WTC11 (cell line): ENCODE results near the gene PROSER2. TPM values are rescaled to one million over a fixed set of nuclear protein-coding genes. Genes with fewer than 3 reads are reported as not detected.

ENCODE experiments used
- ATAC-seq: fragments of 200-7000 bp; cut with Tn5 transposase; 2 replicates; pipeline ENCODE4 v1.10.0; 2021; ENCODE audit warnings: mild to moderate bottlenecking, moderate library complexity
- CTCF ChIA-PET: fragments of 300-600 bp; sonication (Branson Sonifier 250); formaldehyde crosslinking; loops from one replicate; lab custom pipeline; 2021; ENCODE audit warnings: antibody characterized with exemption; lab: Charles Lee
- POLR2A ChIA-PET: fragments of 350-600 bp; sonication (Branson Sonifier 250); formaldehyde crosslinking; loops from one replicate; lab custom pipeline; 2021; ENCODE audit warnings: antibody characterized with exemption; lab: Charles Lee
- DNase-seq: peaks from one replicate; pipeline ENCODE4 v3.0.0; 2021; ENCODE audit warnings: low spot score
- H3K27ac Mint-ChIP-seq: 2 replicates; pipeline ENCODE4 v1.8.0; 2021; ENCODE audit warnings: mixed read lengths
- H3K27me3 Mint-ChIP-seq: 2 replicates; pipeline ENCODE4 v1.8.0; 2021; ENCODE audit warnings: low read depth, mild to moderate bottlenecking, moderate library complexity, mixed read lengths
- H3K36me3 Mint-ChIP-seq: 2 replicates; pipeline ENCODE4 v1.8.0; 2021; ENCODE audit warnings: mixed read lengths
- H3K4me1 Mint-ChIP-seq: 2 replicates; pipeline ENCODE4 v1.8.0; 2022; ENCODE audit warnings: mixed read lengths
- H3K4me3 Mint-ChIP-seq: 2 replicates; pipeline ENCODE4 v1.8.0; 2021; ENCODE audit warnings: mild to moderate bottlenecking, moderate library complexity, mixed read lengths
- H3K9me3 Mint-ChIP-seq: 2 replicates; pipeline ENCODE4 v1.8.0; 2021; ENCODE audit warnings: mixed read lengths
- ATF1 ChIP-seq: sonication (generic); formaldehyde crosslinking; IDR thresholded peaks from 2 replicates; pipeline ENCODE4 v1.8.1; 2023; ENCODE audit warnings: mild to moderate bottlenecking, moderate library complexity, missing genetic modification reagents
- ATF2 ChIP-seq: sonication (generic); formaldehyde crosslinking; IDR thresholded peaks from 2 replicates; pipeline ENCODE4 v1.8.1; 2022; ENCODE audit warnings: low read depth, missing genetic modification reagents, borderline replicate concordance
- ATF6 ChIP-seq: sonication (generic); formaldehyde crosslinking; IDR thresholded peaks from 2 replicates; pipeline ENCODE4 v1.8.1; 2023; ENCODE audit warnings: mild to moderate bottlenecking, missing genetic modification reagents
- CREB1 ChIP-seq: sonication (generic); formaldehyde crosslinking; IDR thresholded peaks from 2 replicates; pipeline ENCODE4 v1.8.0; 2023; ENCODE audit warnings: mild to moderate bottlenecking, missing genetic modification reagents
- CTCF ChIP-seq: fragments of 200-600 bp; IDR thresholded peaks from 2 replicates; pipeline ENCODE4 v1.8.0; 2022; ENCODE audit warnings: antibody characterized with exemption
- ESRRA ChIP-seq: sonication (generic); formaldehyde crosslinking; IDR thresholded peaks from 2 replicates; pipeline ENCODE4 v1.8.1; 2022; ENCODE audit warnings: mild to moderate bottlenecking, missing genetic modification reagents, borderline replicate concordance
- KAT7 ChIP-seq: sonication (generic); formaldehyde crosslinking; IDR thresholded peaks from 2 replicates; pipeline ENCODE4 v1.8.1; 2023; ENCODE audit warnings: missing genetic modification reagents, mild to moderate bottlenecking, borderline replicate concordance
- NFYB ChIP-seq: sonication (generic); formaldehyde crosslinking; conservative IDR thresholded peaks from 2 replicates; pipeline ENCODE4 v1.8.0; 2022; ENCODE audit warnings: low read depth, missing genetic modification reagents
- NR3C1 ChIP-seq: sonication (generic); formaldehyde crosslinking; conservative IDR thresholded peaks from 2 replicates; pipeline ENCODE4 v1.8.1; 2023; ENCODE audit warnings: low read depth, mild to moderate bottlenecking, missing genetic modification reagents
- SOX15 ChIP-seq: fragments of 250-450 bp; sonication (Bioruptor Pico); IDR thresholded peaks from 2 replicates; pipeline ENCODE4 v1.9.0; 2021; ENCODE audit warnings: mild to moderate bottlenecking
- ZNF121 ChIP-seq: sonication (generic); formaldehyde crosslinking; IDR thresholded peaks from 2 replicates; pipeline ENCODE4 v1.8.0; 2023; ENCODE audit warnings: missing genetic modification reagents
- ZNF263 ChIP-seq: sonication (generic); formaldehyde crosslinking; IDR thresholded peaks from 2 replicates; pipeline ENCODE4 v1.8.1; 2022; ENCODE audit warnings: low read depth, mild to moderate bottlenecking, moderate library complexity, missing genetic modification reagents
- ZNF317 ChIP-seq: sonication (generic); formaldehyde crosslinking; IDR thresholded peaks from 2 replicates; pipeline ENCODE4 v1.8.1; 2023; ENCODE audit warnings: low read depth, mild to moderate bottlenecking, moderate library complexity, missing genetic modification reagents, borderline replicate concordance
- total RNA-seq: library from RNA; stranded (reverse); gene quantifications from 3 replicates; pipeline ENCODE4 v1.2.3, GENCODE V29; 2021
- TF ChIP-seq, protein P1 (sequence below): sonication (generic); formaldehyde crosslinking; IDR thresholded peaks from 2 replicates; pipeline ENCODE4 v1.8.0; 2022; ENCODE audit warnings: mild to moderate bottlenecking, missing genetic modification reagents
- TF ChIP-seq, protein P2 (sequence below): sonication (generic); formaldehyde crosslinking; IDR thresholded peaks from 2 replicates; pipeline ENCODE4 v1.8.1; 2022; ENCODE audit warnings: mild to moderate bottlenecking, missing genetic modification reagents, moderate library complexity, borderline replicate concordance
- TF ChIP-seq, protein P3 (sequence below): fragments of 250-450 bp; sonication (Bioruptor Pico); IDR thresholded peaks from 2 replicates; pipeline ENCODE4 v2.1.2; 2022; ENCODE audit warnings: mild to moderate bottlenecking, moderate library complexity
- TF ChIP-seq, protein P4 (sequence below): sonication (generic); formaldehyde crosslinking; IDR thresholded peaks from 2 replicates; pipeline ENCODE4 v1.8.0; 2023; ENCODE audit warnings: missing genetic modification reagents, mild to moderate bottlenecking, borderline replicate concordance

Gene PROSER2
- total RNA-seq, 1 experiment from 2014 or later, result 8.5 TPM

- H3K9me3 Mint-ChIP-seq, result no peaks in the 10 kb centered on the region
- CTCF ChIA-PET, result interaction anchor here (0.5 to 4.5 kb wide), 22 partner anchors 10 to 163 kb away, joined by 3 to 53 read pairs (median 6); partner anchors contain the start of gene UPF2
- H3K36me3 Mint-ChIP-seq, result no peaks in the 10 kb centered on the region
- no peaks in the 10 kb centered on the region; the same call in 1 of the 2 replicates for H3K27me3 Mint-ChIP-seq
- H3K27ac Mint-ChIP-seq, result peak overlapping the region; percentile 53; the same call in 1 of the 2 replicates
- TF ChIP-seq, protein P1, sequence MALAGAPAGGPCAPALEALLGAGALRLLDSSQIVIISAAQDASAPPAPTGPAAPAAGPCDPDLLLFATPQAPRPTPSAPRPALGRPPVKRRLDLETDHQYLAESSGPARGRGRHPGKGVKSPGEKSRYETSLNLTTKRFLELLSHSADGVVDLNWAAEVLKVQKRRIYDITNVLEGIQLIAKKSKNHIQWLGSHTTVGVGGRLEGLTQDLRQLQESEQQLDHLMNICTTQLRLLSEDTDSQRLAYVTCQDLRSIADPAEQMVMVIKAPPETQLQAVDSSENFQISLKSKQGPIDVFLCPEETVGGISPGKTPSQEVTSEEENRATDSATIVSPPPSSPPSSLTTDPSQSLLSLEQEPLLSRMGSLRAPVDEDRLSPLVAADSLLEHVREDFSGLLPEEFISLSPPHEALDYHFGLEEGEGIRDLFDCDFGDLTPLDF (CRISPR knock-in tag), result no peak
- TF ChIP-seq ATF1 (no peak), ZNF263 (peak; percentile 75; the same call in 1 of the 2 replicates), ATF2 (CRISPR knock-in tag) (no peak), SOX15 (CRISPR knock-in tag) (no peak), KAT7 (0 out of 2 replicates have a peak, but pooled peaks have one; percentile 47)
- TF ChIP-seq, protein P2, sequence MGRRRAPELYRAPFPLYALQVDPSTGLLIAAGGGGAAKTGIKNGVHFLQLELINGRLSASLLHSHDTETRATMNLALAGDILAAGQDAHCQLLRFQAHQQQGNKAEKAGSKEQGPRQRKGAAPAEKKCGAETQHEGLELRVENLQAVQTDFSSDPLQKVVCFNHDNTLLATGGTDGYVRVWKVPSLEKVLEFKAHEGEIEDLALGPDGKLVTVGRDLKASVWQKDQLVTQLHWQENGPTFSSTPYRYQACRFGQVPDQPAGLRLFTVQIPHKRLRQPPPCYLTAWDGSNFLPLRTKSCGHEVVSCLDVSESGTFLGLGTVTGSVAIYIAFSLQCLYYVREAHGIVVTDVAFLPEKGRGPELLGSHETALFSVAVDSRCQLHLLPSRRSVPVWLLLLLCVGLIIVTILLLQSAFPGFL (CRISPR knock-in tag), result no peak
- TF ChIP-seq, protein P3, sequence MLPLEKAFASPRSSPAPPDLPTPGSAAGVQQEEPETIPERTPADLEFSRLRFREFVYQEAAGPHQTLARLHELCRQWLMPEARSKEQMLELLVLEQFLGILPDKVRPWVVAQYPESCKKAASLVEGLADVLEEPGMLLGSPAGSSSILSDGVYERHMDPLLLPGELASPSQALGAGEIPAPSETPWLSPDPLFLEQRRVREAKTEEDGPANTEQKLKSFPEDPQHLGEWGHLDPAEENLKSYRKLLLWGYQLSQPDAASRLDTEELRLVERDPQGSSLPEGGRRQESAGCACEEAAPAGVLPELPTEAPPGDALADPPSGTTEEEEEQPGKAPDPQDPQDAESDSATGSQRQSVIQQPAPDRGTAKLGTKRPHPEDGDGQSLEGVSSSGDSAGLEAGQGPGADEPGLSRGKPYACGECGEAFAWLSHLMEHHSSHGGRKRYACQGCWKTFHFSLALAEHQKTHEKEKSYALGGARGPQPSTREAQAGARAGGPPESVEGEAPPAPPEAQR, result no peak
- DNase-seq (peak; percentile 62), ATAC-seq (peak; percentile 79)
- POLR2A ChIA-PET, result no interaction called here
- H3K4me3 Mint-ChIP-seq, result no peak overlapping the region
- peaks cover 20% of the 10 kb centered on the region for H3K4me1 Mint-ChIP-seq
Measured at GRCh38 chr10:11880151-11881029, 57.2 kb downstream of the PROSER2 start.

DNA sequence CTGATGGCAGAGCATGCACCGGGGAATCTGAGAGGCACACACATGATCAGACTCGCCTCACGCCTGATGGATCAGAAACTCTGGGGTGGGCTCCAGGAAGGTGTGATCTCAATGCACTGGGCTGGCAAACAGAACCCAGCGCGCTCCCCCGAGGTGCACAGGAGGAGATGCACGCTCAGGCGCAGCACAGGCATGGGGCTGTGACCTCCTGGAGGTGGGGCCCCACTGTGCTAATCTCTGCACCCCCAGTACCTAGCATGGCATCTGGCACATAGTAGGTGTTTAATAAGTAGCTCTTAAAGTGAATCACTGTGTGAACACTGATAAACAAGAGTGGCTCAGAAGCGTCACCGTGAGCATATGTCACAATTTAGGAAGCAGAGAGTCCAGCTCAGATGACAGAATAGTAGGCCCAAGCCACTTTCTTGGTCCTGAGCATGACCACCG is 57.9 kb downstream of the PROSER2 start:
- no peaks in the 10 kb centered on the region; the same call in 1 of the 2 replicates for H3K27me3 Mint-ChIP-seq
- CTCF ChIA-PET, result interaction anchor here (0.5 to 4.5 kb wide), 24 partner anchors 10 to 162 kb away, joined by 3 to 53 read pairs (median 5); partner anchors contain the start of gene UPF2
- no peak for TF ChIP-seq ATF6 (CRISPR knock-in tag)
- TF ChIP-seq ESRRA (CRISPR knock-in tag), result no peak
- no peak for TF ChIP-seq CTCF
- TF ChIP-seq ZNF121 (CRISPR knock-in tag), result no peak
- TF ChIP-seq, protein P4, sequence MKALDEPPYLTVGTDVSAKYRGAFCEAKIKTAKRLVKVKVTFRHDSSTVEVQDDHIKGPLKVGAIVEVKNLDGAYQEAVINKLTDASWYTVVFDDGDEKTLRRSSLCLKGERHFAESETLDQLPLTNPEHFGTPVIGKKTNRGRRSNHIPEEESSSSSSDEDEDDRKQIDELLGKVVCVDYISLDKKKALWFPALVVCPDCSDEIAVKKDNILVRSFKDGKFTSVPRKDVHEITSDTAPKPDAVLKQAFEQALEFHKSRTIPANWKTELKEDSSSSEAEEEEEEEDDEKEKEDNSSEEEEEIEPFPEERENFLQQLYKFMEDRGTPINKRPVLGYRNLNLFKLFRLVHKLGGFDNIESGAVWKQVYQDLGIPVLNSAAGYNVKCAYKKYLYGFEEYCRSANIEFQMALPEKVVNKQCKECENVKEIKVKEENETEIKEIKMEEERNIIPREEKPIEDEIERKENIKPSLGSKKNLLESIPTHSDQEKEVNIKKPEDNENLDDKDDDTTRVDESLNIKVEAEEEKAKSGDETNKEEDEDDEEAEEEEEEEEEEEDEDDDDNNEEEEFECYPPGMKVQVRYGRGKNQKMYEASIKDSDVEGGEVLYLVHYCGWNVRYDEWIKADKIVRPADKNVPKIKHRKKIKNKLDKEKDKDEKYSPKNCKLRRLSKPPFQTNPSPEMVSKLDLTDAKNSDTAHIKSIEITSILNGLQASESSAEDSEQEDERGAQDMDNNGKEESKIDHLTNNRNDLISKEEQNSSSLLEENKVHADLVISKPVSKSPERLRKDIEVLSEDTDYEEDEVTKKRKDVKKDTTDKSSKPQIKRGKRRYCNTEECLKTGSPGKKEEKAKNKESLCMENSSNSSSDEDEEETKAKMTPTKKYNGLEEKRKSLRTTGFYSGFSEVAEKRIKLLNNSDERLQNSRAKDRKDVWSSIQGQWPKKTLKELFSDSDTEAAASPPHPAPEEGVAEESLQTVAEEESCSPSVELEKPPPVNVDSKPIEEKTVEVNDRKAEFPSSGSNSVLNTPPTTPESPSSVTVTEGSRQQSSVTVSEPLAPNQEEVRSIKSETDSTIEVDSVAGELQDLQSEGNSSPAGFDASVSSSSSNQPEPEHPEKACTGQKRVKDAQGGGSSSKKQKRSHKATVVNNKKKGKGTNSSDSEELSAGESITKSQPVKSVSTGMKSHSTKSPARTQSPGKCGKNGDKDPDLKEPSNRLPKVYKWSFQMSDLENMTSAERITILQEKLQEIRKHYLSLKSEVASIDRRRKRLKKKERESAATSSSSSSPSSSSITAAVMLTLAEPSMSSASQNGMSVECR (CRISPR knock-in tag), result no peak
- TF ChIP-seq CREB1, result no peak
- TF ChIP-seq NFYB (CRISPR knock-in tag), result no peak
- no peak for TF ChIP-seq NR3C1
- no peak for TF ChIP-seq ZNF317

More for the DNA sequence above, 57.9 kb downstream of the PROSER2 start:
- Mint-ChIP-seq H3K36me3 (no peaks in the 10 kb centered on the region), H3K4me3 (no peak overlapping the region), H3K9me3 (no peaks in the 10 kb centered on the region), H3K4me1 (peaks cover 13% of the 10 kb centered on the region), H3K27ac (no peak overlapping the region)
- POLR2A ChIA-PET, result interaction anchor here (0.6 kb wide), 1 partner anchor 736 kb away, joined by 3 read pairs; no protein-coding TSS in a partner anchor
- ATAC-seq (no peak), DNase-seq (no peak)
